GM12891 (cell line): Measurements from ENCODE around the gene PLIN5.

Source experiments
- POLR2A ChIP-seq: IDR thresholded peaks from 2 replicates; pipeline ENCODE4 v1.6.1; 2011; ENCODE audit warnings: low read depth, low read length, control low read depth
- POLR2AphosphoS5 ChIP-seq: IDR thresholded peaks from 2 replicates; pipeline ENCODE4 v1.6.1; 2011; ENCODE audit warnings: low read depth, low read length, control low read depth
- POU2F2 ChIP-seq: IDR thresholded peaks from 2 replicates; pipeline ENCODE4 v1.6.1; 2011; ENCODE audit warnings: low read depth, mild to moderate bottlenecking, control low read depth, low read length, moderate library complexity
- SPI1 ChIP-seq: IDR thresholded peaks from 2 replicates; pipeline ENCODE4 v1.6.1; 2011; ENCODE audit warnings: low read depth, low read length, control low read depth
- TAF1 ChIP-seq: IDR thresholded peaks from 2 replicates; pipeline ENCODE4 v1.6.1; 2011; ENCODE audit warnings: low read depth, low read length, control low read depth

GRCh38 chr19:4557144-4557970, 22.3 kb upstream of the PLIN5 start:
- TF ChIP-seq POLR2AphosphoS5 (no peak), POLR2A (no peak), TAF1 (no peak), SPI1 (no peak), POU2F2 (no peak)
